CD4-positive, alpha-beta T cell treated with Interleukin-21 for 1 hour (primary cell): ENCODE results near the gene UBE2J1.
A peak's percentile ranks its signal among the peaks of the same experiment; 100 is the strongest.
"Not testable (repeated sequence)": the region's sequence is repeated elsewhere in the genome, so short reads cannot be mapped to it uniquely, and the experiment has no call there.

Experiments
- DNase-seq: peaks from one replicate; pipeline ENCODE4 v3.0.0-alpha.2; 2020

The UBE2J1 gene

GRCh38 chr6:89352278-89353117 is at the start of gene UBE2J1:
TSS of gene UBE2J1 (minus strand) at chr6:89352722. CDS start at chr6:89352569, 153 bp downstream.
- DNase-seq: peak; percentile 85

GRCh38 chr6:89400912-89401399 is 48.4 kb upstream of the UBE2J1 start:
- no peak for DNase-seq

GRCh38 chr6:89400050-89400449 is 47.5 kb upstream of the UBE2J1 start:
- no peak for DNase-seq

GRCh38 chr6:89398762-89399525 is 46.4 kb upstream of the UBE2J1 start:
- DNase-seq: no peak

- not testable (repeated sequence) for DNase-seq
These were observed 45.4 kb upstream of the UBE2J1 start for GRCh38 chr6:89397884-89398283.

GRCh38 chr6:89393659-89394058 is 41.1 kb upstream of the UBE2J1 start:
- no peak for DNase-seq

- DNase-seq: no peak
These were observed 40.3 kb upstream of the UBE2J1 start for GRCh38 chr6:89392823-89393222.

GRCh38 chr6:89388846-89389245 is 36.3 kb upstream of the UBE2J1 start:
- DNase-seq: no peak

GRCh38 chr6:89387516-89388201 is 35.1 kb upstream of the UBE2J1 start:
- DNase-seq: no peak

- no peak for DNase-seq
These were observed 34.5 kb upstream of the UBE2J1 start for GRCh38 chr6:89386917-89387491.

GRCh38 chr6:89385846-89386245 is 33.3 kb upstream of the UBE2J1 start:
- DNase-seq: no peak

- DNase-seq: no peak
These were observed 32.7 kb upstream of the UBE2J1 start for GRCh38 chr6:89385156-89385667.

GRCh38 chr6:89381031-89381430 is 28.5 kb upstream of the UBE2J1 start:
- no peak for DNase-seq

GRCh38 chr6:89379281-89379680 is 26.8 kb upstream of the UBE2J1 start:
- no peak for DNase-seq

- no peak for DNase-seq
These were observed 26.1 kb upstream of the UBE2J1 start for GRCh38 chr6:89378628-89379027.

GRCh38 chr6:89375427-89376267 is 23.1 kb upstream of the UBE2J1 start:
- peak; percentile 79 for DNase-seq

GRCh38 chr6:89372506-89372901 is 20.0 kb upstream of the UBE2J1 start:
- no peak for DNase-seq

- peak; percentile 81 for DNase-seq
These were observed 19.5 kb upstream of the UBE2J1 start for GRCh38 chr6:89371849-89372505.

- DNase-seq: no peak
These were observed 16.5 kb upstream of the UBE2J1 start for GRCh38 chr6:89368999-89369398.

- DNase-seq: peak; percentile 62
These were observed 15.6 kb upstream of the UBE2J1 start for GRCh38 chr6:89368107-89368506.

GRCh38 chr6:89364586-89364985 is 12.1 kb upstream of the UBE2J1 start:
- DNase-seq: no peak
